ENCODE measurements around the gene SLFN13. TPM values are rescaled to one million over a fixed set of nuclear protein-coding genes. Genes with fewer than 3 reads are reported as not detected.
A peak's percentile ranks its signal among the peaks of the same experiment; 100 is the strongest.

SLFN13 gene, protein sequence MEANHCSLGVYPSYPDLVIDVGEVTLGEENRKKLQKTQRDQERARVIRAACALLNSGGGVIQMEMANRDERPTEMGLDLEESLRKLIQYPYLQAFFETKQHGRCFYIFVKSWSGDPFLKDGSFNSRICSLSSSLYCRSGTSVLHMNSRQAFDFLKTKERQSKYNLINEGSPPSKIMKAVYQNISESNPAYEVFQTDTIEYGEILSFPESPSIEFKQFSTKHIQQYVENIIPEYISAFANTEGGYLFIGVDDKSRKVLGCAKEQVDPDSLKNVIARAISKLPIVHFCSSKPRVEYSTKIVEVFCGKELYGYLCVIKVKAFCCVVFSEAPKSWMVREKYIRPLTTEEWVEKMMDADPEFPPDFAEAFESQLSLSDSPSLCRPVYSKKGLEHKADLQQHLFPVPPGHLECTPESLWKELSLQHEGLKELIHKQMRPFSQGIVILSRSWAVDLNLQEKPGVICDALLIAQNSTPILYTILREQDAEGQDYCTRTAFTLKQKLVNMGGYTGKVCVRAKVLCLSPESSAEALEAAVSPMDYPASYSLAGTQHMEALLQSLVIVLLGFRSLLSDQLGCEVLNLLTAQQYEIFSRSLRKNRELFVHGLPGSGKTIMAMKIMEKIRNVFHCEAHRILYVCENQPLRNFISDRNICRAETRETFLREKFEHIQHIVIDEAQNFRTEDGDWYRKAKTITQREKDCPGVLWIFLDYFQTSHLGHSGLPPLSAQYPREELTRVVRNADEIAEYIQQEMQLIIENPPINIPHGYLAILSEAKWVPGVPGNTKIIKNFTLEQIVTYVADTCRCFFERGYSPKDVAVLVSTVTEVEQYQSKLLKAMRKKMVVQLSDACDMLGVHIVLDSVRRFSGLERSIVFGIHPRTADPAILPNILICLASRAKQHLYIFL
- polyA plus RNA-seq (0.73 to 1.4 TPM (median 1.0 TPM) in 3 replicates), polyA minus RNA-seq (0.40 to 1.7 TPM in 2 of 3 replicates, not detected in the other)
- not detected for polyA plus RNA-seq (2011; ENCODE audit: low read depth)
- 0.14 and 0.41 TPM in 2 replicates for polyA plus RNA-seq (2011; cell fraction: cytosol; rRNA removed)
- polyA plus RNA-seq (2011; cell fraction: nucleus; rRNA removed), result 1.1 and 1.3 TPM in 2 replicates
- 0.03 and 0.89 TPM in 2 replicates for polyA plus RNA-seq (2012; ENCODE audit: low replicate concordance)
- 0.58 TPM for polyA minus RNA-seq (2011; cell fraction: cytosol; rRNA and poly(A)+ RNA removed)
- polyA minus RNA-seq (2011; cell fraction: nucleus; rRNA and poly(A)+ RNA removed), result 0.95 and 1.4 TPM in 2 replicates

- peak within 1 kb of the TSS; percentile 19 for H3K9ac ChIP-seq (ENCODE audit: control insufficient read depth, extremely low read depth, insufficient read depth, low read length)
- peaks cover 33% of the 10 kb centered on the region for H3K27me3 ChIP-seq (ENCODE audit: control insufficient read depth, extremely low read depth, insufficient read depth, low read length)
- TF ChIP-seq EZH2 (IDR thresholded peaks at IDR 0.05; ENCODE audit: low read length) (no peak), CTCF (optimal IDR thresholded peaks at IDR 0.05 in 1 of 3, IDR thresholded peaks at IDR 0.05 in 1 of 3, conservative IDR thresholded peaks at IDR 0.05 in 1 of 3; ENCODE audit: extremely low read depth in 1 of 3, insufficient read depth in 2 of 3, low read length in 3 of 3) (no peak)
- no peaks in the 10 kb centered on the region for H3K9me1 ChIP-seq (ENCODE audit: control insufficient read depth, extremely low read depth, insufficient read depth, low read length)
- peak within 1 kb of the TSS; percentile 81 for H3K4me2 ChIP-seq (ENCODE audit: control insufficient read depth, extremely low read depth, insufficient read depth, low read depth, low read length)
- DNase-seq (ENCODE audit: low read depth, low spot score) (peak; percentile 17), FAIRE-seq (peak; percentile 73)
- no peaks in the 10 kb centered on the region for H3K79me2 ChIP-seq (ENCODE audit: control insufficient read depth, insufficient read depth, low read length)
- H3K4me3 ChIP-seq (ENCODE audit: control insufficient read depth in 2 of 3, extremely low read depth in 1 of 3, insufficient read depth in 2 of 3, low read depth in 1 of 3, low read length in 3 of 3), result peak within 1 kb of the TSS; percentile 38 to 68 (median 67)
- H3K36me3 ChIP-seq (ENCODE audit: control insufficient read depth in 2 of 2, extremely low read depth in 1 of 2, insufficient read depth in 2 of 2, low read length in 2 of 2), result no peaks in the 10 kb centered on the region
- H3K27ac ChIP-seq (ENCODE audit: control insufficient read depth, insufficient read depth, low read length), result no peak within 1 kb of the TSS
- dilution Hi-C loops (cut with MboI; ENCODE audit: extremely low pct_ligation_motif_present, low sequenced_read_pairs), result no loop called here
- no peaks in the 10 kb centered on the region for H3K4me1 ChIP-seq (ENCODE audit: control insufficient read depth, extremely low read depth, insufficient read depth, low read length)
- peak within 1 kb of the TSS; percentile 84 for H2AFZ ChIP-seq (ENCODE audit: control insufficient read depth, low read length)
- no peaks in the 10 kb centered on the region for H4K20me1 ChIP-seq (ENCODE audit: control insufficient read depth, extremely low read depth, insufficient read depth, low read length)
- H3K9me3 ChIP-seq (ENCODE audit: control insufficient read depth, low read depth, low read length), result no peaks in the 10 kb centered on the region
Observed at GRCh38 chr17:35448214-35448898, at the start of gene SLFN13. Gene SLFN13, minus strand, starts transcription at chr17:35448766. Its CDS starts 3,086 bp downstream, at chr17:35445680.

Data from keratinocyte (primary cell).